Stimulated activated CD4-positive, alpha-beta T cell treated with anti-CD3 and anti-CD28 coated beads, Interleukin-4, amount 100 ng/mL, for 48 hours (primary cell): ENCODE results near the gene IGLL5.
A peak's percentile ranks its signal among the peaks of the same experiment; 100 is the strongest.

ENCODE experiments used
- DNase-seq, 2 donors: peaks; one replicate each; pipeline ENCODE4 v3.0.0-alpha.2; 2020; ENCODE audit warnings: low read depth in 2 of 2

IGLL5 gene

GRCh38 chr22:22927196-22927887 is 39.7 kb downstream of the IGLL5 start:
- DNase-seq, result no peak

- no peak for DNase-seq
Observed at GRCh38 chr22:22927888-22928665, 40.5 kb downstream of the IGLL5 start.

- peak; percentile 23 to 26 for DNase-seq
Observed at GRCh38 chr22:22928666-22929380, 41.2 kb downstream of the IGLL5 start.

- no peak for DNase-seq
Observed at GRCh38 chr22:22929381-22930221, 42.0 kb downstream of the IGLL5 start.

- DNase-seq, result no peak
Observed at GRCh38 chr22:22930222-22930497, 42.5 kb downstream of the IGLL5 start.

- no peak for DNase-seq
Observed at GRCh38 chr22:22930571-22931556, 43.2 kb downstream of the IGLL5 start.

- no peak for DNase-seq
Observed at GRCh38 chr22:22931557-22932270, 44.1 kb downstream of the IGLL5 start.

GRCh38 chr22:22932512-22932941 is 44.9 kb downstream of the IGLL5 start:
- DNase-seq, result no peak

- no peak for DNase-seq
Observed at GRCh38 chr22:22933100-22933806, 45.6 kb downstream of the IGLL5 start.

- DNase-seq, result no peak
Observed at GRCh38 chr22:22933807-22934542, 46.4 kb downstream of the IGLL5 start.

- no peak for DNase-seq
Observed at GRCh38 chr22:22934543-22935055, 47.0 kb downstream of the IGLL5 start.

GRCh38 chr22:22935056-22935545 is 47.5 kb downstream of the IGLL5 start:
- no peak for DNase-seq

- no peak for DNase-seq
Observed at GRCh38 chr22:22935546-22936157, 48.0 kb downstream of the IGLL5 start.

GRCh38 chr22:22936180-22936914 is 48.7 kb downstream of the IGLL5 start:
- no peak for DNase-seq

GRCh38 chr22:22936915-22937656 is 49.5 kb downstream of the IGLL5 start:
- DNase-seq, result no peak

- DNase-seq, result no peak
Observed at GRCh38 chr22:22937894-22938480, 50.4 kb downstream of the IGLL5 start.
